ENCODE data around the gene RAB37.

- no peak for TF ChIP-seq CTCF (IDR thresholded peaks at IDR 0.05)
- no peak for TF ChIP-seq POLR2A (IDR thresholded peaks at IDR 0.05)
These were observed 12.9 kb downstream of the RAB37 start for GRCh38 chr17:74750039-74750326.

Data from testis (tissue), 2 donors.